Measurements from ENCODE around the gene CTBP2. TPM values are rescaled to one million over a fixed set of nuclear protein-coding genes. Genes with fewer than 3 reads are reported as not detected.

Gene CTBP2
- polyA plus RNA-seq, 3 donors: 91.1 to 100 (median 98.0) TPM

DNA sequence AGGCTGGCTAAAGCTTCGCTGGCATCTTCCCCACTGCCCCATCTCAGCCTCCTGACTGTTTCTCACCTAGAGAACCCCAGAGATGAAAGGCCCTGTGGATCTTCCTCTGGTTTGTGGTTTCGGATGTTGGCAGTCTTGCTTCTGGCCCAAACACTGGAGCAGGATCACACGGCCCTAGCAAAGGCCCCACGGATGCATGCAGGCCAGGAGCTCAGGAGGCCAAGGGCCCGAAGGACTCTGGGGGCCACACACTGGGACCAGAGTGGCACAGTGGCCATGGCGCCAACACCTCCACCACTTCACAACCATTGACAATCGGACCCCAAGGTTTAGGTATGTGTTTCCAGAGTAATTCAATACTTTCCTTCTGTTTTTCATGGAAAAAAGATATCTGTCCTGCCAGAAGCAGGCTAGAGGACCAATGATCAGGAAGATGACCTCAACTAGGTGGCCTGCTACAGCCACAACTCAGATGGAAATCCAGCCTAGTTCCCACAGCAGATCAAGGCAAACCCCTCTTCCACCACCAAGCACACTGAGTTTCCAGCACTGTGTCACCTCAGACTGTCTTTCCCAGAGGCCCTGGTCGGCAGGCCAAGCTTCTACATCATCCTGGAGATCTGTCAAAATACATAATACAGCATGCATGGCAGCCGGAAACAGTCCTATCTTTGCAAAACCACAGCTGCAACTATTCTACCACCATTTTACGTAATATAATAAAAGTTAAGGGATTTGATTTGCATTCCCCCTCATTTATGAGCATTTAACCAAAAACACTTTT is 53.0 kb downstream of the CTBP2 start:
- DNase-seq: no peak

DNA sequence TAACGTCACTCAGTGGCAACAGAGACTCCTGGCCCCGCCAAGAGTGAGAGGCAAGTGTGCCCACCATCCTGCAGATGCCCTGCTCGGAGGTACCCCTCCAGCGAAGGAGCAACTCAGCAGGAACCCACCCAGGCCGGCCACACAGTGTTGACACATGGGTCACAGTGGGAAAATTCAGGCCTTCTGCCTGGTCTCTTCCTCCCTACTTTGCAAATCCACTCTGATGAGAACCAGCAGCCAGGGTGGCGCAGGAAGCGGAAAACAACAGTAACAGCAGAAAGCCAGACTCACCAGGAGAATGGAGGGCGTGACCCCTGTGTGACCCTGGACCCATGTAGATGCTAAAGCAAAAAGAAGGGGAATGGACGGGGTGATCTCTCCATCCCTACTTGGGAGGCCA is 53.8 kb downstream of the CTBP2 start:
- no peak for DNase-seq

DNA sequence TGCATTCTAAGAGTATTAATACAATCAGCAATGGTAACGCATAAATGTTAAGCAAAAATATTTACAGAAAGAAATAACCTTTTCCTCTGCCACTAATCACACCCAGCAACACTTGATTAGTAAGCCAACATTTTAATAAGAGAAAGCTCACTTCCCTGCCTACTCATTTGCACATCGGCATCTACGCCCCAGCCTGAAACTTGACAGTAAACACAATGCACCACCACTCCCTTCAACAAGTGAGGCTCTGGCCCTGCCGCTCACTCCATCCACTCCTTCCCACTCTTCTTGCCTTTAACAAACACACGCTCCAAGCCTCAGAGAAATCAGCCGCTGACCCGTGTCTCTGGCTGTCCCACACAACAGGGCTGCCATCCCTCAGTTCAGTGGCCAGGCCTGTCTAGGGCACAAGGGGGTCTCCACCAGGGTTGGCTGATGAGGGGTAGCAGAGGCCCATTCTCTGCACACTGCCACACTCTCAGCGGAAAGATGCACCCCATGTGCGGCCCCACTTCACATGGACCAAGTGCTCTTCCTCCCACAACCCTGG is 54.6 kb downstream of the CTBP2 start:
- no peak for DNase-seq

DNA sequence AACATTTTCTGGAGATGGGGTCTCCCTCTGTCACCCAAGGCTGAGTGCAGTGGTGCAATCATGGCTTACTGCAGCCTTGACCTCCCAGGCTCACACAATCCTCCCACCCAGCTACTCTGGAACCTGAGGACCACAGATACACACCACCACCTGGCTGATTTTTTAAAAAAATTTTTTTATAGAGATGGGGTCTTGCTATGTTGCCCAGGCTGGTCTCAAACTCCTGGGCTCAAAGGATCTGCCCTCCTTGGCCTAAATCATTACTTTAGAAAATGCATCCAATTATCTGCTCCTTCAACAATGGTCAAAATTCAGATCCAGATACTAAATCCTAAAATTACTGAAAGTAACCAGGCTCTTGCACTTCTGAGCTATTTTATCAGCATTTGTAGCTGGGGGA is 55.2 kb downstream of the CTBP2 start:
- DNase-seq: no peak

DNA sequence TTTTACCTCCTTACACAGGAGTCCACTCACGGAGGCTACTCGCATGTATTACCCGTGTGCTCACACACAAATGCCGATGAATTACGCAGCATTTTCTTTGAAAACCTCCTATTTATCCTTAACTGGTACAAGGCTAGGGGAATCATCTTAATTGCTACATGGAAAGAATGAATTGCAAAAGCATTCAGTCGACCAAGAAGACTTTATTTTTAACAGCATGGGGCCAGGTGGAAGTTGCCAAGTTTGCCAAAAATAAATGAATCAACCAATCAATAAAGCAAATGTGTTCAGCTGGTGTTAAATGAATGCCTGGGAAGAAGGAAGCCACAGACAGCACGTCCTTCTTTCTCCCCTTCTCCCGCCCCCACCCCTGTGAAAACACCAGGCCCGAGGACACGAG is 55.8 kb downstream of the CTBP2 start:
- DNase-seq: no peak

DNA sequence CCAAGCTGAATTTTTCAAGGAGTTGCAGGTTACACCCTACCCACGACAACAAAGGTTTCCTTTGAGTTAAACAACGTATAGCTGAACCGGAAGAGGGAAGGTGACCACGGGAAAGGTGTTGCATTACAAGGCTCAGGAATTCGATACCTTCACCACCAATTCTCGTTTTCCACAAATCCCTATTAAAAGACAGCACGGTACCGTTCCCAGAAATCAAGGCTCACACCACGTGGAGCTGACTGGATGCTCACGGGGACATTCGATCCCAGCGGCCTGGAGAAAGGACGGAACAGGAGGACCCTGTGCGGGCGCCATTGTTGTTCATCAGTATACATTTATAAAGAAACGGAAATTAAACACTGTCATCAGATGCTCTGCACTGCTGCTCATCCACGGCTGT is 56.4 kb downstream of the CTBP2 start:
- DNase-seq: peak; percentile 41

DNA sequence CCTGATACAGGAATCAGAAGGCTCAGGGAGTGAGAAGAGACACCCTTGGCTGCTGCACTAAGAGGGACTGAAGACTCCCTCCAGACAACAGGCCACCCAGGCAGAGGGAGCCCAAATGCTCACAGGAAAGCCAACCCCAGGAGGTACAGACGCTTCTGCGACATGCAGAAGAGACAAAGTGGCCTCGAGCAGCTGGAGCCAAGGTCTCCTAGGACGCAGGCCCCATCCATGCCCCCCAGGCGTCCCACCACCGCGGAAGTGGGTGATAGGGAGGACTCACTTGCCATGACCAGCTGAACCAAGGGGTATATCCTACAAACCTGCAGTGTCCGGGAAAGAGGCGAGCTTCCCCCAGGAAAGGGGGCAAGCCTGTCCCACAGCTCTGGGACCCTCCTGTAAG is 56.9 kb downstream of the CTBP2 start:
- DNase-seq: no peak

DNA sequence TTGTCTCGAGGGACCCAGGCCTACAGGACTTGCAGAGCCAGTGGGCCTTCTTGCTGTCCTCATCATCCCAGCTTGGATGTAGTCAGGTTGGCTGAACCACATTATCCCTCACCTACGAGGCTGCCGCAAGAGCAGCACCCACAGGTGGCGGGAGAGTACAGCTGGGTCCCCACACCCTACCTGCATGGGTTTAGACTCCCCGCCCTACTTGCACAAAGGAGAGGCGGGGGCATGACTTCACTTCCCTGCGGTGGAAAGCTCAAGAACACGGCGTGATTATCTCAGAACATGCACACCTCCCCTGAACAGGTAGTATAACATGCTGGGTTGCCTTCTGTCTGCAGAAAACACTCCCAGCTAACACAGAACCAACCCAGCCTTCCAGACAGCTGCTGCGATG is 57.5 kb downstream of the CTBP2 start:
- no peak for DNase-seq

DNA sequence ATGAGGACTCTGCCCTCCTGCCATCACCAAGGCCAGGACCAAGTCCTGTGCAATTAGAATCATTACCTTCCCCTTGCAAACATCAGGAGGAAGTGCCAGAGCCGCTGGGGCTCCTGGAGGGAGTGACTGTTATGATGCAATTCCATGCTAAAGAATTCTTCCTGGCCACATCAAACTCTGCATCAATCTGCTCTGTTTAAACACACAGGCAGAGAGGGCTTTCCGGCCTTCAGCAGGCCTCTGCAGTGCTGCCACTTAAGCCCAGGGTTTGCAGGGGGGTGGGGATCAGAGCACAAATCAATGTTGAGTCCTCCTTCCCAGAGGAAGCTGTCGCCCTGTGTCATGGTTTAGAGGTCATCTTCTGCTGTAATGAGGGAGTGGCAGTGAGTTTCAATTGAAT is 58.1 kb downstream of the CTBP2 start:
- DNase-seq: no peak

DNA sequence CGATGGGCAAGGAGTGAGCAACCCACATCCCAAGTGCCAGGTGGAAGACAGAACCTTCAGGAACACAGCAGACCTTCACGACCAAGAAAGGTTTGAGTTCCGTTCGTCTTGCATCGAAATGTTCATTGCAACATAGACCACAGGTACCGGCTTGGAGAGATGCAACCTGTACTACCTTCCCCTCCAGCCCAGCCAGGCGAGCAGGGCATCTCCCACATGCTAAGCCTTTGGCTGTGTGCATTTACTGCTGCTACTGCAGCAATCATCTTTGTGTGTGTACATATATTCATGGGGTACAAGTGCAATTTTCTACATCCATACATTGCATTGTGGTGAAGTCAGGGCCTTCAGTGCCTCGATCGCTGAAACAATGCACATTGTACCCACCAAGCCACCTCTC is 58.8 kb downstream of the CTBP2 start:
- DNase-seq: no peak

DNA sequence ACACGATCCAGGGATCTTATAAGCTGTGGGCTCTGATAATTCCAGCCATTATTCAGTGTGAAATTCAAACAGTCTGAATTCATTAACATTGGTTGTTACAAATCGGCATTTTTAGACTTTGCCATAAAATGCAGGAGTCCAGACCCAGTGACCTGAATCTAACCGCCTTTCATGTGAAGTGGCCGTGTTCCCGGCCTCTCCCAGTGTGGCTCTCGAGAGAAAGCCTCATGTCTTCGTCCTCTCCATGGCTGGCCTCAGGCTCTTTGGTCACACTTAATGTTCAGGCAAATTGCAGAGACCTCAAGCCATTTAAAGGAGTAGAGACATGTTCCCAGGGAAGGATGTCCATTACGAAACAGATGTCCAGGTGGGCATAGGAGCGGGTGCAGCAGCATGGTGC is 59.3 kb downstream of the CTBP2 start:
- DNase-seq: no peak

DNA sequence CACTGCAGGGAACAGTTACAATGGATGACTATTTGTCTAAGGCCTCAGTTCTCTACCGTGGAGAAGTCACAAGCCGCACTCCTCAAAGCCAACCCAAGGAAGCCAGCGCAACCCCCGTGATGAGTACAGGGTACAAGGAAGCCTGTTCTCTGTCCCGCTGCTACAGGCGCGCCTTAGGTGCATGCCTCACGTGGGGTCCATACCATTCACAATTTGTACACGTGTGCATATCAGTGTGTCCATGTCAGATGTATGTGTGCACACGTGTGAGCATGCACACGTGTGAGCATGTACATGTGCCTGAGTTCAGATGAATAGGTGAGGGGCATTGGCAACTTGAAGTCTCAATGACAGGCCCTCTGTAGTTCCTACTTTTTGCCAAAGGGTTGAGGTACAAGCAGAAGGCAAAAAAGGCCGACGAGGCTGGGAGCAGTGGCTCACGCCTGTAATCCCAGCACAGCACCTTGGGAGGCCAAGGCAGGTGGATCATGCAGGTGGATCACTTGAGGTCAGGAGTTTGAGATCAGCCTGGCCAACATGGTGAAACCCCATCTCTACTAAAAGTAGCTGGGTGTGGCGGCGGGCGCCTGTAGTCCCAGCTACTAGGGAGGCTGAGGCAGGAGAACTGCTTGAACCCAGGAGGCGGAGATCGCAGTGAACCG is 62.8 kb downstream of the CTBP2 start:
- no peak for DNase-seq

DNA sequence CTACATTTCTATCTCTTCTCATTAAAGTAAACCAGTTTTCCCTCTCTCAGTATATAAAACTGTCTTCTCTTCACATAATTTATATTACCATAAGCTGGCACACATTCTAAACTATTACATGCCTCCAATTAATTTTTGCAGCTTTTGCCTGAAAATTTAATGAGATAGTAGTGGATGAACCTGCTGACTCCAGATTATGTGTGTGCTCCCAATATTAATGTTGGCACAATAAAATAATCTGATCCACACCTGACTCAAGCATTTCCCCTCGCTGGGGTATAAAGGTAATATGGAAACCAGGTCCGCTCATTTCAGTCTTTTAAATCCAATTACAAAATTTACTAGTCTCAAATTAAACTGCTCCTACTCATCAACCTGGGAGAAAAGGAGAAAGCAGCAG is 63.4 kb downstream of the CTBP2 start:
- DNase-seq: no peak

DNA sequence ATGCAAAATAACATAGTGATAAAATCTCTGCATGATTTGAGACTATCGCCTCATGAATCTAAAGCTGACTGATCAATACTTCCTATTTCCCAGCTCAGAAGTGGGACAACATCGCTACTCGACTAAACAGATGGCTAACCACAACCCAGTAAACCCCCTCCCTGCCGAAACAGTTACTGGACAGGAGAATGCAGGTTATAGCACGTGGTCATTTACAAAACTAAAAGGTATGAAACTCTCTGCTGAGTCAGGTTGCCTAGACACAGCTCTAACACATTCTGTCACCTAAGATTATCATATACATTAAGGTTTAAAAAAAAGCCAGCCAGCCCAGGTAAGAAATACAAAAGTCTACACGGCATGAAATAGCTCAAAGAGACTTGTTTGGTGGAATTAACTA is 64.0 kb downstream of the CTBP2 start:
- no peak for DNase-seq

DNA sequence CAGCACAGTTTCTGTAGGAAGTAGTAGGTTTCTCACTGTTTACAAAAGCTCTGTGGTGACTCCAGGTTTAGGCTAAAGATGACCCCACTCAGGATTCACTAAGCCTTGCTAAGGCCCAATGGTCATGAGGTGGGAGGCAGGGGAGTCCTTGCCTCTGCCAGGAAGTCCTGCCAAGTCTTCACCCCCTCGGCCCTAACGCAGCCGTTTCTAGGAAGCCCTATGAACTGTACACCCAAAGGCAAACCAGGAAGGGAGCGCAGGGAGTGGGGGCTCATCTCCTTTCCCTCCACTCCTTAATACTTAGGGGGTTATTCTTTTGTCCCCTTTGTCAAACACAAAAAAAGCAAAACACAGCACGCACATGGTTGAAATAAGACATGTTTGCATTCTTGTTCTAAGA is 64.6 kb downstream of the CTBP2 start:
- DNase-seq: no peak

DNA sequence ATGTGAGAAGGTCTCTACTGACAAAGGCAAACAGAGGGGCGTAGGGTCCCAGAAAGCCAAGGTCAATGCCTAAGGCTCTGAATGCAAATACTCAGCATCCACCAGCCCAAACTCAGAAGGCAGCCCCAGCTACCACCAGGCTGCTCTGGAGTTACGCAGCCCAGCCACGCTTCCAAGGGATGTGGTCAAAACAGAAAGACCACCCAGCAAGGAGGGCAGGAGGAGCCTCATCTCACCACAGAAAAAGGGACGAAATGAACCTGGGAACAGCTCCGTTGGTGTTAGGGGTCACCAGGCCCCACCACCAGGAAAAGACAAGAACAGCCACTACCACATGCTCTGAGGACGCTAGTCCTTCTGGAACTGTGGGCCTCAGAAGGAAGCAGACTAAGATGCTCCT is 65.1 kb downstream of the CTBP2 start:
- no peak for DNase-seq

DNA sequence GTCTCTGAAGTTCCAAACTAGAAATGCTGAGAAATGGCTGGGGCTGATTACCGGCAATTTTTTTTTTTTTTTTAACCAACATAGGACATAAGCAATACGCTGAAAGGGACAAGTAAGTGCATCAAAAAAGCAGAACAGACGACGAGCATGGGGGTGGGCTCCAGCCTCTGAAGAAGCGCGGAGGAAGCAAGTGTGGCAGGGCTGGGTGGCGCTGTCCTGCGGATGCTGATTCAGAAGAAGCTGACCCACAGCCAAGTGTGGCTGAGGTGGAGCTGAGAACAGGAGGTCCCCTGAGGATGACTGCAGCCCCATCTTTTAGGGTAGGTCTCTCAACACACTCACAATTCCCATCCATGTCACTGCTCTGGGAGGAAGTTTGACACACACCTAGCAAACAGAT is 65.6 kb downstream of the CTBP2 start:
- no peak for DNase-seq

DNA sequence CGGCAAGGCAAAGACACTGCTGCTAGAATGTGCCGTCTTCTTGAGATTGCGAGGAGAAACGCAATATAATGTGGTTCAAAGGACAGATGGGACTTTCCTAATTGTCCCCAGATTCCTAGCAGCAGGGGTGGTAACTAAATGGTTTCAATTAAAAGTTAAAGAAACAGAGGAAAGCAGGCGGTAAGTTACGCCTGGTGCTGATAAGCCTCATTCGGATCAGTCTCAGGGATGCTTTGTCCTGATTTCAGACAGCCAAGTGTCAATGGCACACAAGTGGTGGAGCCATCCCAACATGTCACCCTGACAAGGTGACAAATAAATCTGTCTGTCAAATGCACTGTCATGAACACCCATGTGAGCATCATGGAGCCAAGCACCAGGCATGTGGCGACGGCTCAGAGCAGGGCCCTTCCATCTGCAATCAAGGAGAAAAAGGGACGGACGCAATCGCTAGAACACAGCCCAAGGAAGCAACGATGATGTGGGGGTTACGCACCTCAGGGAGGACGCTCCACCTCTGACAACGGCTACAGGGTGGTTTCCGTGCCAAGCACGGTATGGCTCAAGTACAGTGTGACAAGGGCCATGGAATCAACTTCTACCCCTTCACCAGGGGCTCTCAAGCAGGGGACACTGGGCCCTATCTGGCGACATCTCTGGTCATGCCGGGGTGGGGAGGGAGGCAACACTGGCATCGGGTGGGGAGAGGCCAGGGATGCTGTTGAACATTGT is 66.2 kb downstream of the CTBP2 start:
- no peak for DNase-seq

DNA sequence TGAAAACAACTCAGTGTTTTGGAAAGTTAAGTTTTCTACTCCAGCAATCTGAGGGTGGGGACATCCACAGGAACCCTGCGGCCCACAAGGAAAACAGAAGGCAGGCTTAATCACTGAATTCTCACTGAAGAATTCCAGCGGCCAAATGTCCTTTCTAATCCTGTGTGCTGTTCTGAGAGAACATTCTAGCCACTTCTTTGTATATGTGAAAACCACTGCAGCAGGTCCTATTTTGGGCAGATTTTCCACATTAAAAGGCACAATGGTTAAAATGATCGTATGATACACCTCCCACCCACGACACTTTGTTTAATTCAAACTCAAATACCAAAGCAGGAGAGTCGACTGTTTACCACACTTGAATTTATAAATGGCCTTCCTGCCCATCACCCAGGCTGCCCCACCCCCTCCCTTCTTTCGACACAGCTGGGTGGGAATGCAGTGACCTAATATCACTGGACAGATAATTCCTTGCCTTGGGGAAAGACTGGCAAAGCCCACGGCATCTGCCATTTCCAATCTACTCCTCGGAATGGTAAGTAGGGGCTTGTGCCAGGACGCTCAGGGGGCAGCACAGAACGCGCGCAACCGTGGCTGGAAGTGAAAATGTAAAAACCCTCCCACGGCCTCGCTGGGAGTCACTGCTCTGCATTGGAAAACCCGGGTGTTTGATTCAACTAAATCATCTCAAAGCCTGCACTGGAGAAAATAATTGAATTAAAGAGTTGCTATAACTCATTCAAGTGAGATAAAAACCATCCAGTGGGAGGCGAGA is 67.0 kb downstream of the CTBP2 start:
- DNase-seq: no peak

DNA sequence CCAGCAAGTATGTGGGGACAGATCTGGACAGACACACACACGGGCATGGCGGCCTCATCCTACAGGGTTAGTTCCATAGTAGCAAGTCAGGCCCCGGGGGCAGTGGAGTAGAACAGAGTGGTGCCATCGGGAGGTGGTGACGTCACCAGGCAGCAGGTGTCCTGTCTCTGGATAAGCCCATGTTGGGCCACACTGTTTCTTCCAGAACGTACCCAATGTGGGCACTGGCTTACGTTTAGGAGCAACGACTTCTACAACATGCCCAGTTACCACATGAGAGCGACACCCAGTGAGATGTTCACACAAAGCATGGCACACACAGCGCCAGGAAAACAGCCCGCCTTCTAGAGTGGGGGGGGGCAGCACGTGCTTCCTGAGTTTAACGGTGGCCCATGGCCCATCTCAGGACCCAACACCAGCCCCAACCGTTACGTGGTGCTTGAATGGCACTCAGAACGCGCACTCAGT is 67.8 kb downstream of the CTBP2 start:
- no peak for DNase-seq

DNA sequence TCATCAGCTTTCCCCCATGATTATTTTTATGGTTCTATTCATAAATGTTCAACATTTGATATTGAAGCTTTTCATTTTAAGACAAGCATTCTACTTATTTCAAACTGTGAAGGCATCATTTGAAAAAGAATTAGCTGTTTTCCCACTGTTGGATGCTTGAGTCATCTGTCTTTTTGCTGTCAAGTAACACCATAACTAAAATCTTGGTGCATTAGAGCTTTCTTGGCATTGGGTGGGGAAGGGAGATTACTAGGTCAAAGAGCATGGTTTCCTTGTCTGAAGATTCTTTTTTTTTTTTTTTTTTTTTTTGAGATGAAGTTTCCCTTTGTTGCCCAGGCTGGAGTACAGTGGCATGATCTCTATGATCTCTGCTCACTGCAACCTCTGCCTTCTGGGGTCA is 68.5 kb downstream of the CTBP2 start:
- no peak for DNase-seq

DNA sequence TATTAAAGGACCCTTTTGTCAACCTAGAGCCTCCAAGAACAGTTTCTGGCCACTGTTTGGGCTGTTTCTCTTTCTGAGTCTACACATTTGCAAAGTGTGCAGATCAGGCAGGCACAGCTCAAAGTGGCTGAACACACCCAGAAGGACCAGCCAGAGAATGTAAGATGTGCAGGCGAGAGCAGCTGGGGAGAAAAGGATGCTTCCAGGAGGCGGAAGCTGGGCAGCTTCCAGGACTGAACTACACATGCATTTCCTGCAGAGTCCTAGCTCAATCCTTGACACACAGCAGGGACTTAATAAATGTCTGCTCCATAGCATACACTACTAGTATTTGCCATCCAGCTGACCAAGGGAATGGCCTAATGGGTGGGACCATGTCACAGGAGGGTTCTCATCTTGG is 70.9 kb downstream of the CTBP2 start:
- DNase-seq: no peak
